ENCODE measurements around the gene ARNT2. TPM values are rescaled to one million over a fixed set of nuclear protein-coding genes. Genes with fewer than 3 reads are reported as not detected.
A peak's percentile ranks its signal among the peaks of the same experiment; 100 is the strongest.

The ARNT2 gene
- total RNA-seq, 1 donor from 2014 or later = 21.6 TPM

DNA sequence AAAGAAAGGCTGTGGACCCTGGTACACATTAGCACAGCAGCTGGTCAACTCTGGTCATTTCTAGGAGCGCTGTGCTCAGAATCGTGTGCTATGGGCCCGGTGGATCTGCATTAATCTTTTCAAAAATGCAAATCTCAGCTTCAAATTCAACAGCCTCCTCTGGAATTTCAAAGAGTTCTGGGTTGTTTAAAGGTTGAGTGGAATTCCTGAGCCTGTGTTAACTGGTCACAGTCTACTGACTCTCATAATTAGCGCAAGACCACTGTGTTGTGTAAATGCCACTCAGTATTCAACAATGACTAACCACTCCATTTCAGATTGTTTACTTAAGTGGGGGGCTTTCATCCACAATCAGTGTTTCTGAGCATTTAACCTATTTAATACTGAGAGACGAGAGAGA lies 2.7 kb upstream of the ARNT2 start:
- DNase-seq (ENCODE audit: low read depth) = peak; percentile 49
- Histone ChIP-seq H3K36me3 (ENCODE audit: control insufficient read depth, insufficient read depth, low read length) (no peaks in the 10 kb centered on the region), H3K27me3 (ENCODE audit: control insufficient read depth, insufficient read depth, low read length) (no peaks in the 10 kb centered on the region), H3K4me3 (ENCODE audit: low read depth, low read length) (no peak overlapping the region)
- TF ChIP-seq, protein P1, sequence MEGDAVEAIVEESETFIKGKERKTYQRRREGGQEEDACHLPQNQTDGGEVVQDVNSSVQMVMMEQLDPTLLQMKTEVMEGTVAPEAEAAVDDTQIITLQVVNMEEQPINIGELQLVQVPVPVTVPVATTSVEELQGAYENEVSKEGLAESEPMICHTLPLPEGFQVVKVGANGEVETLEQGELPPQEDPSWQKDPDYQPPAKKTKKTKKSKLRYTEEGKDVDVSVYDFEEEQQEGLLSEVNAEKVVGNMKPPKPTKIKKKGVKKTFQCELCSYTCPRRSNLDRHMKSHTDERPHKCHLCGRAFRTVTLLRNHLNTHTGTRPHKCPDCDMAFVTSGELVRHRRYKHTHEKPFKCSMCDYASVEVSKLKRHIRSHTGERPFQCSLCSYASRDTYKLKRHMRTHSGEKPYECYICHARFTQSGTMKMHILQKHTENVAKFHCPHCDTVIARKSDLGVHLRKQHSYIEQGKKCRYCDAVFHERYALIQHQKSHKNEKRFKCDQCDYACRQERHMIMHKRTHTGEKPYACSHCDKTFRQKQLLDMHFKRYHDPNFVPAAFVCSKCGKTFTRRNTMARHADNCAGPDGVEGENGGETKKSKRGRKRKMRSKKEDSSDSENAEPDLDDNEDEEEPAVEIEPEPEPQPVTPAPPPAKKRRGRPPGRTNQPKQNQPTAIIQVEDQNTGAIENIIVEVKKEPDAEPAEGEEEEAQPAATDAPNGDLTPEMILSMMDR (IDR thresholded peaks at IDR 0.05; ENCODE audit: insufficient read depth, low read length, poor library complexity, severe bottlenecking) = no peak

DNA sequence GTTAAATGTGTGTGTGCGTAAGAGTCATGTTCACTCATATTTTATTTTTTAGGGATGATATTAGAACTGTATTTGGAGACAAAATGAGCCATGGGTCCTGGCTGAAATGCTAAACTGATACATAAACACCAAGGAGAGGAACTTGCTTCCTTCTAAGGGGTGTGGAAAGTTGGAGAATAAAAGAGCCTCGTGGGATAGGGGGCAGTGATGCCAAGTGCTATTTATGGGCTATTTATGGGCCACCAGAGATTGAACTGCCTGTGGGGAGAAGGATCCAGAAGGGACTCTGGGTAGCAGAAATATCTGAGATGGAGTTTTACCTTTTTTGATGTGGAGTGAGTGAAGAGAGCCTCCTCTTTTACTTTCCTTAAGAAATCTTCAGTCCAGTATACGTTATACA lies 1.8 kb upstream of the ARNT2 start:
- TF ChIP-seq, protein P1 (IDR thresholded peaks at IDR 0.05; ENCODE audit: insufficient read depth, low read length, poor library complexity, severe bottlenecking) = no peak
- no peaks in the 10 kb centered on the region for H3K36me3 ChIP-seq (ENCODE audit: control insufficient read depth, insufficient read depth, low read length)
- no peak overlapping the region for H3K4me3 ChIP-seq (ENCODE audit: low read depth, low read length)
- no peak for DNase-seq (ENCODE audit: low read depth)
- no peaks in the 10 kb centered on the region for H3K27me3 ChIP-seq (ENCODE audit: control insufficient read depth, insufficient read depth, low read length)

DNA sequence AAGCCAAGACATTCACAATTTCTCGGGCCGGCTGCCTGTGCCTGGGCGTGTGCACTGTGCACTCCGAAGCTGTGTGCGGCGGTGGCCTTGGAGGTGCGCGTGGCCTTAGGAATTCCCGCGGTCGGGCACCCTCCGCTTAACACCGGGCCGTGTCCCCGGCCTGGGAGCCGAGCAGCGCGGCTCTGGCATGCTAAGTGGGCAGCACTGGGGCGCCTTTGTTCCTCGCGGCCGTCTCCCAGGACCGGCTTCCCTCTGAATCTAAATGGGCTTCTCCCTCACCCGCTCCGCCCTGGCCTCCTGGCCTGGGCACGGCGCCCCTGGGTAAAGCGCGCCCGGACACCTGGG lies 498 bp upstream of the ARNT2 start:
- TF ChIP-seq, protein P1 (IDR thresholded peaks at IDR 0.05; ENCODE audit: insufficient read depth, low read length, poor library complexity, severe bottlenecking) = no peak
- no peak for DNase-seq (ENCODE audit: low read depth)
- peak overlapping the region; percentile 62 for H3K4me3 ChIP-seq (ENCODE audit: low read depth, low read length)
- H3K27me3 ChIP-seq (ENCODE audit: control insufficient read depth, insufficient read depth, low read length) = no peaks in the 10 kb centered on the region
- H3K36me3 ChIP-seq (ENCODE audit: control insufficient read depth, insufficient read depth, low read length) = no peaks in the 10 kb centered on the region

DNA sequence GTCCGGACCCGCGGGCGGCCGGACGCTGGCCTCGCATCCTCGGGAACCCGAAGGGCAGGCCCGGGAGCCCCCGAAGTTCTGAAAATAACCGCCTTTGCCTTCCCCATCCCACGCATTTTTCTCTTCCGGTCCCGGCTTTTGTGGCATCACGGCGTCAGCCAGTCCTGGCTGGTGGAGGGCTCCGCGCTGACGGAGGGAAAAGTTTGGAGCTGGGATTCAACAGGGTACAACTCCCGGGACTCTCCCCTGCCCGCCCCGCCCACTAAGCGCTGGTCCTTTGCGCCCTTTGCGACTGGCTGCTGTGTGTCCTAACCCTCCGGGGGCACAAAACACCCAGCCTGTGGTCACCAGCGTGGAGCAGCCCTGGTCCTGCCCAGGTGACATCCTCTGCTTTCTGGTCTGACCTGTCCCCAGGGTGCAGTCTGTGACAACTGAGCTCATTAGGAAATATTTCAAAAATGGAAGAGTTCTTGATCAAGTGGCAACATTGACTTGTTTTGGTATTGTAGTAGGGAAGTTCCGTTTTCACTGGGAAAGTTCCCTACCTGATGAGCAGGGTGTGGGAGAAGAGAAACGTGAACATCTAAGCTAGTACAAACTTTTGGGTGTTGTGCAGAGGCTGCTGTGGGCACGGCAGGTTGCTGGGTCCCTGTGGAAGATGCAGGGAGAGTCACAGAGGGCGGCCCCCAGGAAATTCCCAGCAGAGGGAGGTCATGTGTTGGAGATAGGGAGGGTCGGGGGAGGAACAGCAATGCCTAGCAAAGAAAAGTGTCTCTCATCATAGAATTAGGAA lies 775 bp downstream of the ARNT2 start:
- Histone ChIP-seq H3K4me3 (ENCODE audit: low read depth, low read length) (peak overlapping the region; percentile 62), H3K36me3 (ENCODE audit: control insufficient read depth, insufficient read depth, low read length) (no peaks in the 10 kb centered on the region), H3K27me3 (ENCODE audit: control insufficient read depth, insufficient read depth, low read length) (no peaks in the 10 kb centered on the region)
- TF ChIP-seq, protein P1 (IDR thresholded peaks at IDR 0.05; ENCODE audit: insufficient read depth, low read length, poor library complexity, severe bottlenecking) = no peak
- no peak for DNase-seq (ENCODE audit: low read depth)

DNA sequence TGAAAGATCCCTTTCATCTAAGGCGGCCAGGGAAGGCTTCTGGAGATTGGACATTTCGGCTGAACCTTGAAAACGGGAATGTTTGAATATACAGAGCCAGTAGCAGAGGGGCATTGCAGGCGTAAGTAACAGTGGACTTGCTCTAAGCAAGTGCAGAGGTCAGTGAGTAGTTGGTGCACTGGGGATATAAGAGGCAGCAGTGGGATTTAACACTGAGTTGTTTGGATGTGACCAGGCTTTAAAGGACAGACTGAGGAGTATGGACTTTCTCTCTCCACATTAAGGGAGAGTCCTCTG lies 1.3 kb downstream of the ARNT2 start:
- no peak overlapping the region for H3K4me3 ChIP-seq (ENCODE audit: low read depth, low read length)
- H3K36me3 ChIP-seq (ENCODE audit: control insufficient read depth, insufficient read depth, low read length) = no peaks in the 10 kb centered on the region
- no peaks in the 10 kb centered on the region for H3K27me3 ChIP-seq (ENCODE audit: control insufficient read depth, insufficient read depth, low read length)
- TF ChIP-seq, protein P1 (IDR thresholded peaks at IDR 0.05; ENCODE audit: insufficient read depth, low read length, poor library complexity, severe bottlenecking) = no peak
- no peak for DNase-seq (ENCODE audit: low read depth)

DNA sequence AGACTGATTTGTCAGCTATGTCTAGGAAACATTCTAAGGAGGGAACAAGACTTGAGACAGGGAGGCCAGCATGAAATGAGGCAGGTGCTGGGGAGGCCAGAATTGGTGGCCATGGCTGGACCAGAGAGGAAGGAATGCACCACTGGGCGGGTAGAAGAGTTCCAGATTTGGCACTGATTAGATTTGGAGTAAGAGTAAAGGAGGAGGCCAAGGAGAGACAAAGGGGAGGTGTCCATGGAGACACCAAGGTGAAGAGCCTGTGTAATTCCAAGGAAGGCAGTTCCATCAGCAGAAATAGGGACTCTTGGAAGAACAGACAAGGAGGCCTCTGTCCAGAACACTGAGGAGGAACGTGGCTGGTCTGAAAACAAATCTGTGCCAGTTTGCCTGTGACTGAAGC lies 1.8 kb downstream of the ARNT2 start:
- Histone ChIP-seq H3K4me3 (ENCODE audit: low read depth, low read length) (no peak overlapping the region), H3K27me3 (ENCODE audit: control insufficient read depth, insufficient read depth, low read length) (no peaks in the 10 kb centered on the region), H3K36me3 (ENCODE audit: control insufficient read depth, insufficient read depth, low read length) (no peaks in the 10 kb centered on the region)
- TF ChIP-seq, protein P1 (IDR thresholded peaks at IDR 0.05; ENCODE audit: insufficient read depth, low read length, poor library complexity, severe bottlenecking) = no peak
- DNase-seq (ENCODE audit: low read depth) = no peak
